Neural cell (in vitro differentiated cells): ENCODE results near the gene STARD13. TPM values are rescaled to one million over a fixed set of nuclear protein-coding genes. Genes with fewer than 3 reads are reported as not detected.

Source experiments
- H2AFZ ChIP-seq: fragments of 200-600, 300-800 bp; sonication (generic), shearing (Covaris generic); 2 replicates; pipeline ENCODE4 v1.6.0; 2014; ENCODE audit warnings: low read depth, mild to moderate bottlenecking, antibody characterized with exemption, low read length, moderate library complexity
- H3F3A ChIP-seq: fragments of 200-600 bp; shearing (Covaris generic); 2 replicates; pipeline ENCODE4 v1.6.1; 2016; ENCODE audit warnings: mild to moderate bottlenecking, moderate library complexity, mixed read lengths, antibody characterized with exemption, low read length; ENCODE audit not compliant: insufficient read depth, poor library complexity, severe bottlenecking
- H3K27ac ChIP-seq: fragments of 200-600, 300-800 bp; sonication (generic), shearing (Covaris generic); 2 replicates; pipeline ENCODE4 v1.5.1; 2014; ENCODE audit warnings: mild to moderate bottlenecking, low read length, moderate library complexity
- H3K27me3 ChIP-seq: fragments of 300-800, 200-600 bp; sonication (generic), shearing (Covaris generic); 2 replicates; pipeline ENCODE4 v1.6.0; 2014; ENCODE audit warnings: mild to moderate bottlenecking, low read depth, low read length, moderate library complexity; ENCODE audit not compliant: insufficient read depth
- H3K36me3 ChIP-seq: fragments of 300-800, 200-600 bp; sonication (generic), shearing (Covaris generic); 2 replicates; pipeline ENCODE4 v1.5.1; 2014; ENCODE audit warnings: mild to moderate bottlenecking, antibody characterized with exemption, low read length, moderate library complexity; ENCODE audit not compliant: insufficient read depth
- H3K4me2 ChIP-seq: fragments of 300-800, 200-600 bp; sonication (generic), shearing (Covaris generic); 2 replicates; pipeline ENCODE4 v1.6.0; 2014; ENCODE audit warnings: mild to moderate bottlenecking, low read length
- H3K4me3 ChIP-seq: fragments of 300-800, 200-600 bp; sonication (generic), shearing (Covaris generic); 2 replicates; pipeline ENCODE4 v1.5.1; 2014; ENCODE audit warnings: mild to moderate bottlenecking, low read length, moderate library complexity
- H3K79me2 ChIP-seq: fragments of 200-600 bp; shearing (Covaris generic); replicated peaks from 2 replicates; pipeline ENCODE4 v1.6.0; 2014; ENCODE audit warnings: mild to moderate bottlenecking, low read length, moderate library complexity; ENCODE audit not compliant: insufficient read depth
- H3K9ac ChIP-seq: fragments of 300-800, 200-600 bp; sonication (generic), shearing (Covaris generic); 2 replicates; pipeline ENCODE4 v1.6.1; 2016; ENCODE audit warnings: mild to moderate bottlenecking, low read length, mixed read lengths
- H3K9me2 ChIP-seq: fragments of 200-600 bp; shearing (Covaris generic); 2 replicates; pipeline ENCODE4 v1.6.1; 2016; ENCODE audit warnings: mild to moderate bottlenecking, low read length, mixed read lengths; ENCODE audit not compliant: insufficient read depth
- H3K9me3 ChIP-seq: fragments of 200-600, 300-800 bp; sonication (generic), shearing (Covaris generic); 2 replicates; pipeline ENCODE4 v1.6.1; 2016; ENCODE audit warnings: mild to moderate bottlenecking, mixed run types, low read length, moderate library complexity, mixed read lengths
- H4K20me1 ChIP-seq: fragments of 200-600 bp; shearing (Covaris generic); 2 replicates; pipeline ENCODE4 v1.6.1; 2016; ENCODE audit warnings: mild to moderate bottlenecking, mixed run types; ENCODE audit not compliant: insufficient read depth
- EP300 ChIP-seq: fragments of 450-650 bp; conservative IDR thresholded peaks from 2 replicates; pipeline ENCODE4 v1.6.1; 2014; ENCODE audit warnings: antibody characterized with exemption, mild to moderate bottlenecking, moderate library complexity; ENCODE audit not compliant: poor library complexity, severe bottlenecking
- EZH2 ChIP-seq: fragments of 200-600, 300-800 bp; shearing (Covaris generic), sonication (generic); IDR thresholded peaks from 2 replicates; pipeline ENCODE4 v1.6.1; 2014; ENCODE audit warnings: antibody characterized with exemption, low read length, borderline replicate concordance, mild to moderate bottlenecking; ENCODE audit not compliant: insufficient read depth, poor library complexity, severe bottlenecking
- MXI1 ChIP-seq: fragments of 450-650 bp; conservative IDR thresholded peaks from 2 replicates; pipeline ENCODE4 v1.6.1; 2014; ENCODE audit warnings: antibody characterized with exemption, mild to moderate bottlenecking; ENCODE audit not compliant: poor library complexity, severe bottlenecking
- POLR2AphosphoS5 ChIP-seq: IDR thresholded peaks from 2 replicates; pipeline ENCODE4 v1.6.1; 2012
- RAD21 ChIP-seq: fragments of 450-650 bp; conservative IDR thresholded peaks from 2 replicates; pipeline ENCODE4 v1.6.1; 2014; ENCODE audit warnings: antibody characterized with exemption, mild to moderate bottlenecking, moderate library complexity
- SMC3 ChIP-seq: fragments of 450-650 bp; conservative IDR thresholded peaks from 2 replicates; pipeline ENCODE4 v1.6.1; 2014; ENCODE audit warnings: antibody characterized with exemption, mild to moderate bottlenecking, moderate library complexity; ENCODE audit not compliant: poor library complexity
- TAF1 ChIP-seq: IDR thresholded peaks from 2 replicates; pipeline ENCODE4 v1.6.1; 2012; ENCODE audit warnings: low read depth
- polyA plus RNA-seq: library from polyadenylated mRNA; depleted of rRNA; stranded (reverse); fragments of >200 nt; gene quantifications from 2 replicates; pipeline ENCODE4 v1.2.3, GENCODE V29; 2014
- TF ChIP-seq, protein P1 (sequence below): fragments of 450-650 bp; IDR thresholded peaks from 2 replicates; pipeline ENCODE4 v1.5.1; 2014; ENCODE audit warnings: antibody characterized with exemption, mild to moderate bottlenecking, moderate library complexity; ENCODE audit not compliant: poor library complexity, severe bottlenecking
- TF ChIP-seq, protein P2 (sequence below): IDR thresholded peaks from 2 replicates; pipeline ENCODE4 v1.6.1; 2012; ENCODE audit warnings: borderline replicate concordance

The STARD13 gene
- polyA plus RNA-seq, 1 donor from 2014 or later = 0.05 TPM

DNA sequence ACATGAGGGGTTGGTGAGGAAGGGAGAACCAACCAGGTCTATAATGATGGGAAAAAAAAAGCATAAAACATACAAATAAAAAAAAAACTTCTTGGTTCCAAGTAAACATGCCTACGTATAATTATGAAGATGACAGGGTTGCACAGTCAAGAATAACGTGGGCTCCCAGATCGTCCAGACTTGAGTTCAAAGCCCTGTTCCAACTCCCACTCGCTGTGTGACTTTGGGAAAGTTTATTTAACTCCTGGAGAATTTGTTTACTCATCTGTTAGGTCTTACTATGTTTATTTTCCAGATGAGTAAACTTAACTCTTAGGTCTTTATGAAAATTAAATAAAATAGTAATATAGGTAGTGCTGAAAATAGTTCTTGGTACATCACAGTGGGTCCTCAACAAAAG is 13.8 kb downstream of the STARD13 start:
- no peak overlapping the region for H3K9ac ChIP-seq
- no peak overlapping the region for H2AFZ ChIP-seq
- no peak for TF ChIP-seq TAF1
- no peak for TF ChIP-seq MXI1
- no peak for TF ChIP-seq EP300
- no peak for TF ChIP-seq EZH2
- TF ChIP-seq, protein P1, sequence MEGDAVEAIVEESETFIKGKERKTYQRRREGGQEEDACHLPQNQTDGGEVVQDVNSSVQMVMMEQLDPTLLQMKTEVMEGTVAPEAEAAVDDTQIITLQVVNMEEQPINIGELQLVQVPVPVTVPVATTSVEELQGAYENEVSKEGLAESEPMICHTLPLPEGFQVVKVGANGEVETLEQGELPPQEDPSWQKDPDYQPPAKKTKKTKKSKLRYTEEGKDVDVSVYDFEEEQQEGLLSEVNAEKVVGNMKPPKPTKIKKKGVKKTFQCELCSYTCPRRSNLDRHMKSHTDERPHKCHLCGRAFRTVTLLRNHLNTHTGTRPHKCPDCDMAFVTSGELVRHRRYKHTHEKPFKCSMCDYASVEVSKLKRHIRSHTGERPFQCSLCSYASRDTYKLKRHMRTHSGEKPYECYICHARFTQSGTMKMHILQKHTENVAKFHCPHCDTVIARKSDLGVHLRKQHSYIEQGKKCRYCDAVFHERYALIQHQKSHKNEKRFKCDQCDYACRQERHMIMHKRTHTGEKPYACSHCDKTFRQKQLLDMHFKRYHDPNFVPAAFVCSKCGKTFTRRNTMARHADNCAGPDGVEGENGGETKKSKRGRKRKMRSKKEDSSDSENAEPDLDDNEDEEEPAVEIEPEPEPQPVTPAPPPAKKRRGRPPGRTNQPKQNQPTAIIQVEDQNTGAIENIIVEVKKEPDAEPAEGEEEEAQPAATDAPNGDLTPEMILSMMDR = no peak
- no peak for TF ChIP-seq SMC3
- no peak for TF ChIP-seq RAD21
- no peak for TF ChIP-seq POLR2AphosphoS5
- H3K4me3 ChIP-seq = no peak overlapping the region
- H3K36me3 ChIP-seq = no peaks in the 10 kb centered on the region
- no peaks in the 10 kb centered on the region for H3K79me2 ChIP-seq
- H3K9me3 ChIP-seq = no peaks in the 10 kb centered on the region
- H3F3A ChIP-seq = no peaks in the 10 kb centered on the region
- no peaks in the 10 kb centered on the region for H3K27me3 ChIP-seq
- no peaks in the 10 kb centered on the region for H4K20me1 ChIP-seq
- H3K4me2 ChIP-seq = no peak overlapping the region
- peak overlapping the region; percentile 61 for H3K27ac ChIP-seq
- H3K9me2 ChIP-seq = no peaks in the 10 kb centered on the region

DNA sequence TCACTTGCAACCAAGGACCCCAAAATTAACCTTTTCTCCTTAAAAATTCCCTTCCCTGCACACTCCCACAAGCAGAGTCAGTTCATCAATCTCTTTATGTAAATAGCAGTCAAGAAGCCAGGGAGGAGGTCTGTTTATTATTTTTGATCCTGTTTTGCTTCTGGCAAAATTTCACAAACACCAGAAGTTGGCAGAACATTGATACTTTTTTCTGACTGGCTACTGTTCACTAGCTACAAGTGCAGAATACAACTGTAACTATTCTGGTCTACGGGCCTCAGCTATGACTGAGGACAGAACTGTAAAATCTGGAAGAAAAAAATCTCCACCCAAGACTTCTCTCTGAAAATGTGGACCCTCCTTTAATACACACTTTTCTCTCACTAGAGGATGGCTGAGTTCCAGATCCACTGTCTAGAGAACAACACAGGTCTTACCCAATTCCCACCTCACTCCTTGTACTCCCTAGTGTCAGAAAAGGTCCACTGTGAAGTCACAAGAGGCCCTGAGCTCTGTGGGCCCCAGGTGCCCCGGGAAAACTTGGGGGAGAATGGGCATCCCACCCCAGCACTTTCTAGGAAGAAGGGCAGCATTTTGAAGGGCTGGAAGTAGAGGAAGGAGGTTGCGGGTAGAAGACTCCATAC is 14.5 kb downstream of the STARD13 start:
- H3K4me2 ChIP-seq = no peak overlapping the region
- TF ChIP-seq SMC3 (no peak), EZH2 (no peak), POLR2AphosphoS5 (no peak), MXI1 (no peak), RAD21 (no peak), EP300 (no peak), TAF1 (no peak)
- TF ChIP-seq, protein P2, sequence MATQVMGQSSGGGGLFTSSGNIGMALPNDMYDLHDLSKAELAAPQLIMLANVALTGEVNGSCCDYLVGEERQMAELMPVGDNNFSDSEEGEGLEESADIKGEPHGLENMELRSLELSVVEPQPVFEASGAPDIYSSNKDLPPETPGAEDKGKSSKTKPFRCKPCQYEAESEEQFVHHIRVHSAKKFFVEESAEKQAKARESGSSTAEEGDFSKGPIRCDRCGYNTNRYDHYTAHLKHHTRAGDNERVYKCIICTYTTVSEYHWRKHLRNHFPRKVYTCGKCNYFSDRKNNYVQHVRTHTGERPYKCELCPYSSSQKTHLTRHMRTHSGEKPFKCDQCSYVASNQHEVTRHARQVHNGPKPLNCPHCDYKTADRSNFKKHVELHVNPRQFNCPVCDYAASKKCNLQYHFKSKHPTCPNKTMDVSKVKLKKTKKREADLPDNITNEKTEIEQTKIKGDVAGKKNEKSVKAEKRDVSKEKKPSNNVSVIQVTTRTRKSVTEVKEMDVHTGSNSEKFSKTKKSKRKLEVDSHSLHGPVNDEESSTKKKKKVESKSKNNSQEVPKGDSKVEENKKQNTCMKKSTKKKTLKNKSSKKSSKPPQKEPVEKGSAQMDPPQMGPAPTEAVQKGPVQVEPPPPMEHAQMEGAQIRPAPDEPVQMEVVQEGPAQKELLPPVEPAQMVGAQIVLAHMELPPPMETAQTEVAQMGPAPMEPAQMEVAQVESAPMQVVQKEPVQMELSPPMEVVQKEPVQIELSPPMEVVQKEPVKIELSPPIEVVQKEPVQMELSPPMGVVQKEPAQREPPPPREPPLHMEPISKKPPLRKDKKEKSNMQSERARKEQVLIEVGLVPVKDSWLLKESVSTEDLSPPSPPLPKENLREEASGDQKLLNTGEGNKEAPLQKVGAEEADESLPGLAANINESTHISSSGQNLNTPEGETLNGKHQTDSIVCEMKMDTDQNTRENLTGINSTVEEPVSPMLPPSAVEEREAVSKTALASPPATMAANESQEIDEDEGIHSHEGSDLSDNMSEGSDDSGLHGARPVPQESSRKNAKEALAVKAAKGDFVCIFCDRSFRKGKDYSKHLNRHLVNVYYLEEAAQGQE = no peak
- TF ChIP-seq, protein P1 = no peak
- H3K79me2 ChIP-seq = no peaks in the 10 kb centered on the region
- no peaks in the 10 kb centered on the region for H3K9me3 ChIP-seq
- H3K27ac ChIP-seq = no peak overlapping the region
- H4K20me1 ChIP-seq = no peaks in the 10 kb centered on the region
- no peak overlapping the region for H3K4me3 ChIP-seq
- no peaks in the 10 kb centered on the region for H3K9me2 ChIP-seq
- H3K27me3 ChIP-seq = no peaks in the 10 kb centered on the region
- no peaks in the 10 kb centered on the region for H3K36me3 ChIP-seq
- no peaks in the 10 kb centered on the region for H3F3A ChIP-seq
- no peak overlapping the region for H3K9ac ChIP-seq
- H2AFZ ChIP-seq = no peak overlapping the region
